Fibroblast of villous mesenchyme (primary cell): ENCODE measurements around the gene NFIA. TPM values are rescaled to one million over a fixed set of nuclear protein-coding genes. Genes with fewer than 3 reads are reported as not detected.

Source experiments
- DNase-seq: peaks from one replicate; pipeline ENCODE4 v3.0.0-alpha.2; 2010; ENCODE audit warnings: low read depth
- H3K4me3 ChIP-seq: 2 replicates; pipeline ENCODE4 v1.5.1; 2011; ENCODE audit warnings: low read depth, mild to moderate bottlenecking, low read length
- CTCF ChIP-seq: IDR thresholded peaks from 2 replicates; pipeline ENCODE4 v1.5.1; 2012; ENCODE audit warnings: low read depth, mild to moderate bottlenecking, low read length; ENCODE audit not compliant: insufficient read depth
- total RNA-seq: library from RNA; depleted of rRNA; stranded (reverse); fragments of >200 nt; gene quantifications from 2 replicates; pipeline ENCODE4 v1.2.3, GENCODE V29; 2012

The NFIA gene
- total RNA-seq, 1 donor = 10.4 TPM

GRCh38 chr1:61247051-61247825 is 164.9 kb downstream of the NFIA start:
- DNase-seq = no peak
- TF ChIP-seq CTCF = no peak
- no peak overlapping the region for H3K4me3 ChIP-seq

- TF ChIP-seq CTCF = no peak
- DNase-seq = peak; percentile 28
These were observed 165.8 kb downstream of the NFIA start for GRCh38 chr1:61247881-61248752.

GRCh38 chr1:61250933-61251332 is 168.6 kb downstream of the NFIA start:
- no peak for TF ChIP-seq CTCF
- no peak for DNase-seq
- no peak overlapping the region for H3K4me3 ChIP-seq

More at GRCh38 chr1:61247881-61248752, 165.8 kb downstream of the NFIA start:
- H3K4me3 ChIP-seq = no peak overlapping the region

- peak; percentile 89 for DNase-seq
- no peak for TF ChIP-seq CTCF
- H3K4me3 ChIP-seq = no peak overlapping the region
These were observed 170.8 kb downstream of the NFIA start for GRCh38 chr1:61253059-61253735.

- peak; percentile 37 for DNase-seq
- no peak for TF ChIP-seq CTCF
- H3K4me3 ChIP-seq = no peak overlapping the region
These were observed 171.7 kb downstream of the NFIA start for GRCh38 chr1:61253912-61254633.

GRCh38 chr1:61254634-61255357 is 172.4 kb downstream of the NFIA start:
- DNase-seq = peak; percentile 79
- TF ChIP-seq CTCF = no peak
- H3K4me3 ChIP-seq = peak overlapping the region; percentile 38
